Epithelial cell of esophagus (primary cell): ENCODE results near the gene CAMK1D.

ENCODE experiments used
- DNase-seq: peaks from one replicate; pipeline ENCODE4 v3.0.0; 2010; ENCODE audit warnings: low read depth
- H3K4me3 ChIP-seq: 2 replicates; pipeline ENCODE4 v1.5.1; 2011; ENCODE audit warnings: mild to moderate bottlenecking, low read length, control low read depth
- TF ChIP-seq, protein P1 (sequence below): IDR thresholded peaks from 2 replicates; pipeline ENCODE4 v1.5.1; 2011; ENCODE audit warnings: low read depth, mild to moderate bottlenecking, low read length, control low read depth, inconsistent platforms; ENCODE audit not compliant: insufficient read depth; ENCODE audit errors: missing control alignments

Gene CAMK1D

DNA sequence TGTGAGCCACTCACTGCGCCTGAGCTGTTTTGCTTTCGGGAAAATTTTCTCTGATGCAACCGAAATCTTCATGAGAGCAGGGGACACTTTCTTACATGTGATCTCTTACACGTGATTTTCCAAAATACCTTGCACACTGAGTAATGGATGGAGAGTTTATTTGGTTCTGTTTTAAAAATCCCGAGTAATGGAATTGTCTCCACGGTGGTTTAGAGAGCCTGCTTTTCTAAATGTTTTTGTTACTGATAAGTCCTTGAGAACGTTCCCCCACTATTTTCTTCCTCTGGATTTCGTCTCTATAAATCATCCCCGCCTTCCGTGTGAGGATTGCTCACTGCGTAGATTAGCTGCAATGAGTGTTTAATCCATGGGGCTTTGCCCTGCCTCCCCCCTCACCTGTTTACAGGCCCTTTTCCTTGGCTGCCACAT, 25.7 kb downstream of the CAMK1D start:
- DNase-seq: no peak
- TF ChIP-seq, protein P1, sequence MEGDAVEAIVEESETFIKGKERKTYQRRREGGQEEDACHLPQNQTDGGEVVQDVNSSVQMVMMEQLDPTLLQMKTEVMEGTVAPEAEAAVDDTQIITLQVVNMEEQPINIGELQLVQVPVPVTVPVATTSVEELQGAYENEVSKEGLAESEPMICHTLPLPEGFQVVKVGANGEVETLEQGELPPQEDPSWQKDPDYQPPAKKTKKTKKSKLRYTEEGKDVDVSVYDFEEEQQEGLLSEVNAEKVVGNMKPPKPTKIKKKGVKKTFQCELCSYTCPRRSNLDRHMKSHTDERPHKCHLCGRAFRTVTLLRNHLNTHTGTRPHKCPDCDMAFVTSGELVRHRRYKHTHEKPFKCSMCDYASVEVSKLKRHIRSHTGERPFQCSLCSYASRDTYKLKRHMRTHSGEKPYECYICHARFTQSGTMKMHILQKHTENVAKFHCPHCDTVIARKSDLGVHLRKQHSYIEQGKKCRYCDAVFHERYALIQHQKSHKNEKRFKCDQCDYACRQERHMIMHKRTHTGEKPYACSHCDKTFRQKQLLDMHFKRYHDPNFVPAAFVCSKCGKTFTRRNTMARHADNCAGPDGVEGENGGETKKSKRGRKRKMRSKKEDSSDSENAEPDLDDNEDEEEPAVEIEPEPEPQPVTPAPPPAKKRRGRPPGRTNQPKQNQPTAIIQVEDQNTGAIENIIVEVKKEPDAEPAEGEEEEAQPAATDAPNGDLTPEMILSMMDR: no peak
- no peak overlapping the region for H3K4me3 ChIP-seq

DNA sequence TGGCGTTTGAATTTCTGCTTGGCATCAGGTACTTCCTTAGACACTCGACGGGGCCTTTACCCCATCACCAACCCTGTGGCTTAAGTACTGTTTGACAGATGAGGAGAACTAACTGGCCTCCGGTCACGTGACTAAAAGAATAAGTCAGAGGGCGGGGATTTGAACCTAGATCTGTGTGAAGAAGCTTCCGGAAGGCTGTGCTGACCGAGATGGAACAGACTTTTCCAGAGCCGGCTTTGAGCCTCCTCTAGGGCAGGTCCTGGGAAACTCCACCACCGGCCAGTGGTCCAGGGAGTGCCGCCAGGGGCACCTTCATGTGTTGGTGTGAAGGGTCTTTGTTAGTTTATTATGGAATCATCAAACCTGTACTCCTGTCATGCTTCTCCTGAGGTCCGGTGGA, 26.9 kb downstream of the CAMK1D start:
- no peak overlapping the region for H3K4me3 ChIP-seq
- TF ChIP-seq, protein P1: no peak
- no peak for DNase-seq

- no peak overlapping the region for H3K4me3 ChIP-seq
- TF ChIP-seq, protein P1: no peak
- DNase-seq: no peak
These were observed 28.4 kb downstream of the CAMK1D start for GRCh38 chr10:12377658-12378290.

DNA sequence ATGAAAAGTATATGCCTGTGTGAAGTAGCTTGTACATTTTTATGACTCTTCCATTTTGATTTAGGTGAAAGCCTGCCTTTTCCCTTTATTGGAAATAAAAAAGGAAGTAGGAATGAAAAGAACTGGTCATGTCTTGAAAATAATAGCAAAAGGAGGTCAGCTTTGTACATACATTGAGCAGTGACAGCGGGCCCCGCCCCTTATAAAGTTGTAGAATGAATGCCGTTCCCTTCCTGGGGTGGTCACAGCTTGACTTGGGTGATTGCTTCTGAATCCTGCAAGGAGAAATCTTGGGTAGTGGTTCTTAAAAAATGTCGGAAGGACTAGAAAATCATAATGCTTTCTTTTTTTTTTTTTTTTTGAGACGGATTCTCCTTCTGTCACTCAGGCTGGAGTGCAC, 31.7 kb downstream of the CAMK1D start:
- TF ChIP-seq, protein P1: no peak
- H3K4me3 ChIP-seq: no peak overlapping the region
- DNase-seq: no peak

GRCh38 chr10:12381536-12382156, 32.3 kb downstream of the CAMK1D start:
- TF ChIP-seq, protein P1: no peak
- no peak for DNase-seq
- no peak overlapping the region for H3K4me3 ChIP-seq

DNA sequence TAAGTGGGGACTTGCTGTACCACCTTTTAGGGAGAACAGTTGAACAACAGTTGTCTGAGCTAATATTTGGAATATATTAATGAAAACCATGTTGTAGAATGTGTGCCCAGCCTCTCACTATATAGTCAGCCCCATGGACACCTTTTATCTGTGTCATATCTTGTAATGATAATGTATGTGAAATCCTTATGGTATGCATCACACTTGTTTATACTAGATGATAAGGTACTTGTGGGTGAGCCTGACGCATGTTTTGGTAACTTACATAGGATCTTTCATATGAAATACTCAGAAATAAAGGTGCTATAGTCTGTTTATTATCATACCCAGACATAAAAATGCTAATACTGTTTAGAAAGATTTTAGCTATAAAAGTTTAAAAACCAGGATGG, 32.8 kb downstream of the CAMK1D start:
- no peak overlapping the region for H3K4me3 ChIP-seq
- no peak for DNase-seq
- TF ChIP-seq, protein P1: no peak
